SK-N-SH treated with all-trans-retinoic acid at 6 μM for 48 hours (cell line): Measurements from ENCODE around the gene NACAD.

Experiments
- TCF4 ChIP-seq: fragments of 250-450 bp; sonication (Bioruptor Pico); IDR thresholded peaks from 2 replicates; pipeline ENCODE4 v1.8.0; 2021; ENCODE audit warnings: mild to moderate bottlenecking, moderate library complexity, borderline replicate concordance
- ZFP30 ChIP-seq: fragments of 450-650 bp; formaldehyde crosslinking; IDR thresholded peaks from 2 replicates; pipeline ENCODE4 v1.5.0; 2022; ENCODE audit warnings: mild to moderate bottlenecking, moderate library complexity
- ZNF565 ChIP-seq: fragments of 450-650 bp; formaldehyde crosslinking; conservative IDR thresholded peaks from 2 replicates; pipeline ENCODE4 v1.5.0; 2020; ENCODE audit warnings: low read depth, mild to moderate bottlenecking, moderate library complexity
- ZNF70 ChIP-seq: fragments of 450-650 bp; formaldehyde crosslinking; IDR thresholded peaks from 2 replicates; pipeline ENCODE4 v1.5.0; 2020; ENCODE audit warnings: mild to moderate bottlenecking, moderate library complexity
- TF ChIP-seq, protein P1 (sequence below): fragments of 250-450 bp; sonication (Bioruptor Pico); IDR thresholded peaks from 2 replicates; pipeline ENCODE4 v1.5.0; 2020; ENCODE audit warnings: mild to moderate bottlenecking, moderate library complexity
- TF ChIP-seq, protein P2 (sequence below): fragments of 250-450 bp; sonication (Bioruptor Pico); IDR thresholded peaks from 2 replicates; pipeline ENCODE4 v1.5.1; 2020; ENCODE audit warnings: low read depth, mild to moderate bottlenecking, moderate library complexity
- TF ChIP-seq, protein P3 (sequence below): fragments of 250-450 bp; sonication (Bioruptor Pico); IDR thresholded peaks from 2 replicates; pipeline ENCODE4 v1.5.1; 2021; ENCODE audit warnings: mild to moderate bottlenecking, moderate library complexity

DNA sequence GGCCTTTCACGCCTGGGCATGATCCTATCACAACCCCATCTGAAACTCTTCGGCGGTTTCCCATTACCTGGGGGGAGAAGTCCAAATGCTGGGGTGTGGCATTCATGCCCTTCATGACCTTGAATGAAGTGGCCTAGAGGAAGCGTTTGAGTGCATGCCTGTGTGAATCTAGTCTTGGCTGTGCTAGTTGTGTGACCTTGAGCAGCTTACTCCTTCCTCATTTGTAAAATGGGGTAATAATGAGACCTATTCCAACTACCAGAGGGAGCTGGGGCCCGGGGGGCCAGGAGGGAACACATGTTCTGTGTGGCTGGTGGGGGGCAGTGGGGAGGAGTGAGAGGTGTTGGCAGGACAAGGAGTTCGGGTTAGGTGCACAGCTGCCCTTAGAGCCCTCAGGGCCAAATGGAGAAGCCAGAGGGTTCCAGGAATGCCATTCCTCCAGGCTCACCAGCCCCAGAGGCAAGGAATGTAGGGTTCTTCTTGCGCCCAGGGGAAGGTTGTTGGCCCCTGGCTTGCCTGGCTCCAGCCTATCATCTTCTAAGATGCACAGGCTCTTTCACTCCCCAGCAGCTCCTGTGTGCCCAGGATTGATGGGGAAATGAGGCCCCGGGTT, 44.0 kb upstream of the NACAD start:
- no peak for TF ChIP-seq ZNF70 (CRISPR knock-in tag)
- TF ChIP-seq, protein P1, sequence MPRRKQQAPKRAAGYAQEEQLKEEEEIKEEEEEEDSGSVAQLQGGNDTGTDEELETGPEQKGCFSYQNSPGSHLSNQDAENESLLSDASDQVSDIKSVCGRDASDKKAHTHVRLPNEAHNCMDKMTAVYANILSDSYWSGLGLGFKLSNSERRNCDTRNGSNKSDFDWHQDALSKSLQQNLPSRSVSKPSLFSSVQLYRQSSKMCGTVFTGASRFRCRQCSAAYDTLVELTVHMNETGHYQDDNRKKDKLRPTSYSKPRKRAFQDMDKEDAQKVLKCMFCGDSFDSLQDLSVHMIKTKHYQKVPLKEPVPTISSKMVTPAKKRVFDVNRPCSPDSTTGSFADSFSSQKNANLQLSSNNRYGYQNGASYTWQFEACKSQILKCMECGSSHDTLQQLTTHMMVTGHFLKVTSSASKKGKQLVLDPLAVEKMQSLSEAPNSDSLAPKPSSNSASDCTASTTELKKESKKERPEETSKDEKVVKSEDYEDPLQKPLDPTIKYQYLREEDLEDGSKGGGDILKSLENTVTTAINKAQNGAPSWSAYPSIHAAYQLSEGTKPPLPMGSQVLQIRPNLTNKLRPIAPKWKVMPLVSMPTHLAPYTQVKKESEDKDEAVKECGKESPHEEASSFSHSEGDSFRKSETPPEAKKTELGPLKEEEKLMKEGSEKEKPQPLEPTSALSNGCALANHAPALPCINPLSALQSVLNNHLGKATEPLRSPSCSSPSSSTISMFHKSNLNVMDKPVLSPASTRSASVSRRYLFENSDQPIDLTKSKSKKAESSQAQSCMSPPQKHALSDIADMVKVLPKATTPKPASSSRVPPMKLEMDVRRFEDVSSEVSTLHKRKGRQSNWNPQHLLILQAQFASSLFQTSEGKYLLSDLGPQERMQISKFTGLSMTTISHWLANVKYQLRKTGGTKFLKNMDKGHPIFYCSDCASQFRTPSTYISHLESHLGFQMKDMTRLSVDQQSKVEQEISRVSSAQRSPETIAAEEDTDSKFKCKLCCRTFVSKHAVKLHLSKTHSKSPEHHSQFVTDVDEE (CRISPR knock-in tag): no peak
- TF ChIP-seq TCF4 (CRISPR knock-in tag): no peak
- no peak for TF ChIP-seq ZNF565 (CRISPR knock-in tag)
- TF ChIP-seq, protein P2, sequence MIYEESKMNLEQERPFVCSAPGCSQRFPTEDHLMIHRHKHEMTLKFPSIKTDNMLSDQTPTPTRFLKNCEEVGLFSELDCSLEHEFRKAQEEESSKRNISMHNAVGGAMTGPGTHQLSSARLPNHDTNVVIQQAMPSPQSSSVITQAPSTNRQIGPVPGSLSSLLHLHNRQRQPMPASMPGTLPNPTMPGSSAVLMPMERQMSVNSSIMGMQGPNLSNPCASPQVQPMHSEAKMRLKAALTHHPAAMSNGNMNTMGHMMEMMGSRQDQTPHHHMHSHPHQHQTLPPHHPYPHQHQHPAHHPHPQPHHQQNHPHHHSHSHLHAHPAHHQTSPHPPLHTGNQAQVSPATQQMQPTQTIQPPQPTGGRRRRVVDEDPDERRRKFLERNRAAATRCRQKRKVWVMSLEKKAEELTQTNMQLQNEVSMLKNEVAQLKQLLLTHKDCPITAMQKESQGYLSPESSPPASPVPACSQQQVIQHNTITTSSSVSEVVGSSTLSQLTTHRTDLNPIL (CRISPR knock-in tag): no peak
- TF ChIP-seq, protein P3, sequence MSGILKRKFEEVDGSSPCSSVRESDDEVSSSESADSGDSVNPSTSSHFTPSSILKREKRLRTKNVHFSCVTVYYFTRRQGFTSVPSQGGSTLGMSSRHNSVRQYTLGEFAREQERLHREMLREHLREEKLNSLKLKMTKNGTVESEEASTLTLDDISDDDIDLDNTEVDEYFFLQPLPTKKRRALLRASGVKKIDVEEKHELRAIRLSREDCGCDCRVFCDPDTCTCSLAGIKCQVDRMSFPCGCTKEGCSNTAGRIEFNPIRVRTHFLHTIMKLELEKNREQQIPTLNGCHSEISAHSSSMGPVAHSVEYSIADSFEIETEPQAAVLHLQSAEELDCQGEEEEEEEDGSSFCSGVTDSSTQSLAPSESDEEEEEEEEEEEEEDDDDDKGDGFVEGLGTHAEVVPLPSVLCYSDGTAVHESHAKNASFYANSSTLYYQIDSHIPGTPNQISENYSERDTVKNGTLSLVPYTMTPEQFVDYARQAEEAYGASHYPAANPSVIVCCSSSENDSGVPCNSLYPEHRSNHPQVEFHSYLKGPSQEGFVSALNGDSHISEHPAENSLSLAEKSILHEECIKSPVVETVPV (CRISPR knock-in tag): no peak
- no peak for TF ChIP-seq ZFP30
